Ishikawa (cell line): Measurements from ENCODE around the gene RRM2.

Source experiments
- CEBPB ChIP-seq: IDR thresholded peaks from 2 replicates; pipeline ENCODE4 v1.6.1; 2012
- CREB1 ChIP-seq: IDR thresholded peaks from 2 replicates; pipeline ENCODE4 v1.6.1; 2012; ENCODE audit warnings: low read depth
- EGR1 ChIP-seq: IDR thresholded peaks from 2 replicates; pipeline ENCODE4 v1.6.1; 2012
- EP300 ChIP-seq: IDR thresholded peaks from 2 replicates; pipeline ENCODE4 v1.6.1; 2012; ENCODE audit warnings: borderline replicate concordance
- FOXM1 ChIP-seq: IDR thresholded peaks from 2 replicates; pipeline ENCODE4 v1.6.1; 2012; ENCODE audit warnings: low read depth, borderline replicate concordance
- MAX ChIP-seq: IDR thresholded peaks from 2 replicates; pipeline ENCODE4 v1.6.1; 2012
- NFIC ChIP-seq: IDR thresholded peaks from 2 replicates; pipeline ENCODE4 v1.6.1; 2012
- RAD21 ChIP-seq: IDR thresholded peaks from 2 replicates; pipeline ENCODE4 v1.6.1; 2012; ENCODE audit warnings: low read depth
- REST ChIP-seq: IDR thresholded peaks from 2 replicates; pipeline ENCODE4 v1.6.1; 2012; ENCODE audit warnings: low read depth, mild to moderate bottlenecking
- TAF1 ChIP-seq: IDR thresholded peaks from 2 replicates; pipeline ENCODE4 v1.6.1; 2012; ENCODE audit warnings: low read depth, mild to moderate bottlenecking
- TCF12 ChIP-seq: IDR thresholded peaks from 2 replicates; pipeline ENCODE4 v1.6.1; 2012; ENCODE audit warnings: low read depth
- TEAD4 ChIP-seq: IDR thresholded peaks from 2 replicates; pipeline ENCODE4 v1.6.1; 2012
- USF1 ChIP-seq: IDR thresholded peaks from 2 replicates; pipeline ENCODE4 v1.6.1; 2012
- YY1 ChIP-seq: IDR thresholded peaks from 2 replicates; pipeline ENCODE4 v1.6.1; 2012; ENCODE audit warnings: low read depth
- ZBTB7A ChIP-seq: IDR thresholded peaks from 2 replicates; pipeline ENCODE4 v1.6.1; 2012; ENCODE audit warnings: low read depth

Gene RRM2

GRCh38 chr2:10151462-10151861 is 28.9 kb downstream of the RRM2 start:
- no peak for TF ChIP-seq FOXM1
- no peak for TF ChIP-seq CEBPB
- no peak for TF ChIP-seq REST
- TF ChIP-seq TAF1 = no peak
- no peak for TF ChIP-seq MAX
- TF ChIP-seq USF1 = no peak
- no peak for TF ChIP-seq NFIC
- TF ChIP-seq ZBTB7A = no peak
- no peak for TF ChIP-seq CREB1
- no peak for TF ChIP-seq YY1
- TF ChIP-seq RAD21 = no peak

GRCh38 chr2:10157293-10157692 is 34.8 kb downstream of the RRM2 start:
- TF ChIP-seq REST (no peak), USF1 (no peak), TEAD4 (no peak), TAF1 (no peak), CEBPB (no peak), CREB1 (no peak), YY1 (no peak), EGR1 (no peak), NFIC (no peak), TCF12 (no peak), FOXM1 (no peak), ZBTB7A (no peak), MAX (no peak), EP300 (no peak), RAD21 (no peak)

- TF ChIP-seq FOXM1 (no peak), EGR1 (no peak), CREB1 (no peak), RAD21 (no peak), REST (no peak), EP300 (no peak)
Observed at GRCh38 chr2:10158681-10159080, 36.1 kb downstream of the RRM2 start.

- TF ChIP-seq REST (no peak), USF1 (no peak), FOXM1 (no peak), CEBPB (no peak), NFIC (no peak), TEAD4 (no peak), YY1 (no peak), EP300 (no peak), TCF12 (no peak), ZBTB7A (no peak), CREB1 (no peak)
Observed at GRCh38 chr2:10159086-10159485, 36.5 kb downstream of the RRM2 start.
